HG03432 (cell line): Measurements from ENCODE around the gene IRF7.

Experiments used
- ATAC-seq: cut with Tn5 transposase; IDR thresholded peaks from one replicate; pipeline ENCODE4 v1.9.1; 2021; ENCODE audit warnings: mild to moderate bottlenecking, moderate library complexity; ENCODE audit not compliant: unreplicated experiment

The IRF7 gene

GRCh38 chr11:641806-642370 is 26.1 kb upstream of the IRF7 start:
- no peak for ATAC-seq

- ATAC-seq = no peak
Measured at GRCh38 chr11:640021-640706, 24.4 kb upstream of the IRF7 start.

- no peak for ATAC-seq
Measured at GRCh38 chr11:639332-639955, 23.7 kb upstream of the IRF7 start.

GRCh38 chr11:638631-639331 is 23.0 kb upstream of the IRF7 start:
- no peak for ATAC-seq

GRCh38 chr11:637593-638521 is 22.1 kb upstream of the IRF7 start:
- no peak for ATAC-seq

- ATAC-seq = no peak
Measured at GRCh38 chr11:637333-637592, 21.5 kb upstream of the IRF7 start.

GRCh38 chr11:636511-637332 is 21.0 kb upstream of the IRF7 start, which contains the start of gene DRD4:
TSS of gene DRD4 (plus strand) at chr11:637269. CDS start at chr11:637305, 36 bp downstream.
- ATAC-seq = no peak

- no peak for ATAC-seq
Measured at GRCh38 chr11:635945-636510, 20.3 kb upstream of the IRF7 start.

GRCh38 chr11:630871-631270 is 15.1 kb upstream of the IRF7 start:
- ATAC-seq = no peak

GRCh38 chr11:629237-629583 is 13.5 kb upstream of the IRF7 start:
- no peak for ATAC-seq

GRCh38 chr11:628056-628455 is 12.3 kb upstream of the IRF7 start:
- no peak for ATAC-seq

- ATAC-seq = no peak
Measured at GRCh38 chr11:627308-627576, 11.5 kb upstream of the IRF7 start.

- no peak for ATAC-seq
Measured at GRCh38 chr11:626475-627307, 10.9 kb upstream of the IRF7 start, which contains the start of gene SCT. TSS of gene SCT (minus strand) at chr11:627181. CDS start at chr11:627143, 38 bp downstream.

- no peak for ATAC-seq
Measured at GRCh38 chr11:625636-626268, 10.0 kb upstream of the IRF7 start.

- ATAC-seq = no peak
Measured at GRCh38 chr11:624705-625635, 9.2 kb upstream of the IRF7 start, which contains the start of gene CDHR5. TSS of gene CDHR5 (minus strand) at chr11:624955. CDS start at chr11:624902, 53 bp downstream.

- no peak for ATAC-seq
Measured at GRCh38 chr11:623999-624704, 8.4 kb upstream of the IRF7 start.

GRCh38 chr11:623349-623869 is 7.7 kb upstream of the IRF7 start:
- no peak for ATAC-seq
